GM21619 (cell line): Measurements from ENCODE around the gene HSBP1L1.

Source experiments
- ATAC-seq: cut with Tn5 transposase; IDR thresholded peaks from one replicate; pipeline ENCODE4 v1.9.1; 2021; ENCODE audit not compliant: unreplicated experiment

The HSBP1L1 gene

DNA sequence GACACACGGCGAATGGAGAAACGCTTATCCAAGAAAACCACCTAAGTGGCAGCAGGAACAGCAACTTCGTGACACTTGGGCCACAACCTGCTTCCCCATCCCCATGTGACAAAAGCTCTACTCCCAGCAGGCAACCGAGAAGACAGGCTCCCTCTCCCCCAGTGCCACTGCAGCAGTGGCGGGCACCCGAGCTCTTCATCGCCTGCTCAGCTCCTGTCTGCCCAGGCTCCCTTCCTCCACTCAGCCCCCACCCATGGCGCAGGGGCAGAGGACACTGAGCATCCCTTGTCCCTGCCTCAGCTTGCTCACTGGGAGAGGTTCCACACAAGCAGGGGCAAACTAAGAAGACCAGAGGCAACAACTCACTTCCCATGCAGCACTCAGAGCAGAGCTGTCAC lies 35.9 kb upstream of the HSBP1L1 start:
- no peak for ATAC-seq

DNA sequence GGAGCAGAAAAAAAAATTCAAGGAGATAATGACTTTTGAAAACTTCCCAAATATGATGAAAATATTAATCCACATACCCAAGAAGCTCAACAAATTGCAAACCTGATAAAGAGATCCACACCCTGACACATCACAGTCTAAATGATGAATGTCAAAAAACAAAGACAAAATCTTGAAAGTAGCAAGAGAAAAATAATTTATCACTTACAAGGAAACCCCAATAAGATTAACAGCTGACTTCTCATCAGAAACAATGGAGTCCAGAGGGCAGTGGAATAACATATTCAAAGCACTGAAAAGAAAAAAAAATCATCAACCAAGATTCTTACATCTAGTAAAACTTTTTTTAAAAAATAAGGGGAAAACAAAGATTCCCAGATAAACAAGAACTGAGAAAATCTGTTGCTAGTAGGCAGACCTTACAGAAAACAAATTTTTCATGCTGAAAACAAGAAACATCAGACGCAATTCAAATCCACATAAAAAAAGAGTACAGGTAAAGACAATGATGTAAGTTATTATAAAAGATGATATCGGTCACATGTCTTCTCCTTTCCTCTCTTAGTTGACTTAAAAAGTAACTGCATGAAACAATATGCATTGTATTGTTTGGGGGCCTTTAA lies 34.3 kb upstream of the HSBP1L1 start:
- no peak for ATAC-seq

DNA sequence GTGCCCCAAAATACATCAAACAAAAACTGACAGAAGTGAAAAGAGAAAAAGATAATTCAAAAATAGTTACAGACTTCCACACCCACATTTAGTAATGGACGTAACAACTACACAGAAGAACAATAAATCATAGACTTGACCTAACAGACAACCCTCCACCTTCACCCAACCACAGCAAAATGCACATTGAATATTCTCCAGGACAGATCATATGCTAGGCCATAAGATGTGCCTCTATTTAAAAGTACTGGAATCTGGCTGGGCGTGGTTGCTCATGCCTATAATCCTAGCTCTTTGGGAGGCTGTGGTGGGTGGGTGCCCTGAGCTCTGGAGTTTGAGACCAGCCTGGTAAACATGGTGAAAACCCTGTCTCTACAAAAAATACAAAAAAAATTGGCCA lies 33.0 kb upstream of the HSBP1L1 start:
- ATAC-seq = no peak

DNA sequence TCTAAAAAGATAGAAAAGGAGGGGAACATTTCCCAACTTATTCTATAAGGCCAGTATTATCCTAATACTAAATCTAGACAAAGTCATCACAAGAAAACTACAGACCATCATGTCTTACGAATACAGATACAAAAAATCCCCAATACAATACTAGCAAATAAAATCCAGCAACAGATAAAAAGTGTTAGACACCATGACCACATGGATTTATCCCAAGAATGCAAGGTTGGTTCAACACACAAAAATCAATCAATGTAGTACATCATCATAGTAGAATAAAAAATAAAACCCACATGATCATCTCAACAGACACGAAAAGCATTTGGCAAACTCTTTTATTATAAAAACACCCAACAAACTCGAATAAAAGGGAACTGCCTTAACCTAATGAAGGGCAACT lies 31.5 kb upstream of the HSBP1L1 start:
- no peak for ATAC-seq

DNA sequence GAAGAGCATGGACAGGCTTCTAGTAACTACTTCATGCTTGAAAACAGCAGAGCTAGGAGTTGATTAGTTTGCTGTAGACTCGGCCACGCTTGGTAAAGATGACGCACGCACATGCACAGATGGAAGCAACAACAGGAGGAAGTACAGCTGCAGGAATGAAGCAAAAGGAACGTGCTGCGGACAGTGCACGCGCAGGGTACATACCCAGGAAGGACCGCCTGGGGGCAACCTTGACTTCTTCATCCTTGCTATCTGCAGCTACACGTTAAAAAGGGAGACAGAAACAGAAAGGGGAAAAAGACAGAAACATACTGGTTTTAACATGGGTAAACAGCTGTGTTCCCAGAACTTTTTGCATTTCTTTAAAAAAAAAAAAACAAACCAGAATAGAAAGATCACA lies 30.7 kb upstream of the HSBP1L1 start:
- no peak for ATAC-seq

DNA sequence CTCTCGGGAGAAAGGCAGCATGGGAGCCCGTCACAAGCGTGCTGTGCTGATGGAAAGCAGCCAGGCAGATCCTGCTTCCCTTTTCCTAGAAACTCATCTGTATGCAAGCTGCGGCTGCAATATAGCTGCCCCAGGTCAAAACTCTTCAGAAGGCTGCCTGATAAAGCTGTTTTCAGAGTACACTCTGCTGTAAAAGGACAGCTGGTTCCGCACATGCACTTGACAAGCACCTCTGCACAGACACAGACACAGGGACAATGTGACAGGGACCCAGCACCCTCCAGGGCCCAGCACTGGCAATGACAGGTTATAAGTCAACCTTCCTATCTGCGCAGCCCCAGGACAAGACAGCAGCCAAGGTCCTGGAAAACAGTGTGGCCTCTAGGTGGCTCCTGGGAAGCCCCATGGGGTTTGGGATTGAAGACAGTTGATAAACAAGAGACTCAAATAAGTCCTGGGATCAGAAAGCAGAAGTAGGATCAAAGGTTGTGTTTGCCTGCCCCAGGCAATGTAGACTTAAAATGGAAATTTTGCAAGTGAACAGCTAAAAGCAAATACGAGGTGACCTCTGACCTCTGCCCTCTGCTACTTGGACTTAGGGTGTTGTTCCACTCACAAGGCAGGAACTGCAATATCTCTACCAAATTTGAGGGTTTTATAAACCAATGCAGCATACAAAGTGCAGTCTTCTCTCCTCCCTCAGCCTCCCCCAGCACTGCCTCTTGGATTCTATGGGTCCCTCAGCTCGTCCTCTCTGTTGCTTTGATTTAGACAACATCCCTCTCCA lies 29.9 kb upstream of the HSBP1L1 start:
- ATAC-seq = no peak

DNA sequence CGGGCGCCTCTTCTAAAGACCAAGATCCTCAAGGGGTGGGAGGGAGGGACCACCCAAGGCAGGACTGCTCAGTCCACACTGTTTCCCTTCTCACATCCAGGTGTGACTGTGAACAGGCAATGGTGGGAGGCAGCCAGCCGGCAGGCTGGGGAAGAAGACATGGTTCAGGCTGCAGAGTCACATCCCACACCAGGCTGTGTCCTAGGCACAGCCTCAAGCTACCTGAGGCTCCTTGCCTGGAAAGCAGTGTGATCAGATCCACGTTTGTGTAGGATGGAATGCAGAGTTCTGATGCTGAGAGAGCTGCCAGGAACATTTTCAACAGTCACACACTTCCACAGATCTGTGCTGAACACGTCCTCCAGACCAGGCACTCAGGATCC lies 29.4 kb upstream of the HSBP1L1 start:
- no peak for ATAC-seq

DNA sequence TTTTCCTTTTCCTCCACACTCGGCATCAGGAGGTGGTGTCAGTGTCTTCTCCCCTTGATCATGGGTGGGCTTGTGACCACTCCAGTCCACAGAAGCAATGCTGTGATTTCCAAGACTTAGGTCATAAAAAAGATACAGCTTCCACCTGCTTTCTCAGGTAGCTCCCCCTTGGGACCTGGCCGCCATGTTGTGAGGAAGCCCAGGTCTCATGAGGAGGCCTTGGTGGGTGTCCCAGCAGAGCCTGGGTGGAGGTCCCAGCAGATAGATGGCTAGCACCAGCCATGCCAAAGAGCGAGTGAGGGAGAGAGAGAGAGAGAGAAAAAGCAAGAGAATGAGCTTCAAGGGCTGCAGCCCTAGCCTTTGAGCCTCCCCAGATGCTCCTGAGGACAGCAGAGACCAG lies 28.9 kb upstream of the HSBP1L1 start:
- ATAC-seq = no peak

DNA sequence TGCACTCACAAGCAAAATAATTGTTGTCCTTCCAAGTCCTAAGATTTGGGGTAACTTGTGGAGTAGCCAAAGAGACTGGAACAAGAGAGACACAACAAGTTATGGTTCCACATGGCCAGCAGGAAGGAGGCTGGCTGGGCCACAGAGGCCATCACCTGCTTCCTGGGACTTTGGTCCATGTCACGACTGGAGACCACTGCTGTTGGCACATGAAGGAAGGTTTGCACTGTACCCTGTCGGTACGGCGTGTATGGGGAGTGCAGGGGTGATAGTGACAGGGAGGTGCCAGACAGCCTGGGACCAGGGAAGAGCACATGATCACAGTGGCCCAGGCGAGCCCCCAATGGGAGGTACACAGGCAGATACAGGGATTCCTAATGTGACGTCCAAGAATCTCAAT lies 28.5 kb upstream of the HSBP1L1 start:
- ATAC-seq = no peak

DNA sequence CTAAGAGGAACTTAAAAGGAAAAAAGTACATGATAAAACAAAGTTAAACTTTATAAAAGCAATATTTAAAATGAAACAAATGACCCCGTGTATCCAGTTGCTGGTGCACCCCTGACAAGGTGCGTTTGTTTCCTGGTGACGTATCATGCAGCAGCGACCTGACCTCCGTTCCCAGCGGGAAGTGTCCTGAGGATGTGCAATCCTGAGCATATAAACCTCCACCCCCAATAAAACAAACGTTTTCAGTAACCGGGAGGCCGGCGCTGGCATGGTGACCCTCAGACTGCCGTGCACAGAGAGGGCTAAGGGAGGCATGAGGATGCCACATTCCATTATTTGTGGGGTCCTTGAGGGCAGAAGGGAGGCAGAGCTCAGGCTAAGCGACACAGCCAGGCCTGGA lies 27.8 kb upstream of the HSBP1L1 start:
- no peak for ATAC-seq

DNA sequence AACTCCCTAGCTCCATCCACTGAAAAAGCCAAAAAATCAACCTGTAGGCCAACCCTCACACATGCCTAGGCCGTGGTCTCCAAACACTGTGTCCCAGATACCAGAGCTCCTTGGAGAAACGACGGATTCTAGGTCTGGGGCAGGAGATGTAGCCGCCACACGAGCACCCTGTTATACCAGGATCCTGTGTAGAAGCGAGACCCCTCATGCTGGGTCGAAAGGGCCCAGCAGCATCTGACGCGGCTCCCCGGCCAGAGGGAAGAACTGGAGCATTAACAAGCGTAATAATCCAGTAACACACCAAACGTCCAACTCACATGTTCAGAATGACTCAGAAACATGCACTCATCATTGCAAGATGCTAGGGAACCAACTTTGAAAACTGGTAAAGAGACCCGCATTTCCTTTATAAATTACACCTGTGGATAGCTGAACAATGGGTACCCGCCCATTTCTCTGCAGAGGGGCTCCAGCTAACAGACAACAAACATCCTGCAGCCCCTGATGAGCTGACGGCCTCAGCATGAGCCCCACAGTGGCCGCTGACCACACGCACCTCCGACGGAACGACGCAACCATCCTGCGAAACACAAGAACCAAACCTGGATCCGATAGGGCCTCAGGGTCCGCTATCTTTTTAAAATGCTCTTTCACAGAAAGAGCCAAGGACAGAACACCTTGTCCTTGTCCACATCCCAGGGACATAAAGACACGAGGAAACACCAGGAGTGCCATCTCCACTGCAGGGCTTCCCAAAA lies 27.2 kb upstream of the HSBP1L1 start:
- no peak for ATAC-seq

DNA sequence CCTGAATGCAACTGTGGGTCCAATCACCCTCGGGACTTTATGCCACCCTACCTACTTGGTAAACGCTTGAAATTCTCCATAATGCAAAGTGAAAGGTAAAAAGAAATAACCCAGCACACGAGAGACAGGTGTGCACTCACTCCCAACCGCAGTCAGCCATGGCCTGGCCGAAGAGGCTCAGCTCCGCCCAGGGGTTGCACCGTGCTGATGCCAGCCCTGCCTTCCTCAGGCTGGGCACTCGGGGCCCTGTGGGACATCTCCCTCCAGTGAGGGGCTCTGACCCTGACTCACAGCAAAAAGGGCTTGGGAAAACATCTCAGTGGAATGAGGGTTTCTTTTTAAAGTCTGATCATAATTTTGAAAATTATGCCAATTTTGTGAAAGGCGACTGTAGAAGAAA lies 26.2 kb upstream of the HSBP1L1 start:
- ATAC-seq = no peak

DNA sequence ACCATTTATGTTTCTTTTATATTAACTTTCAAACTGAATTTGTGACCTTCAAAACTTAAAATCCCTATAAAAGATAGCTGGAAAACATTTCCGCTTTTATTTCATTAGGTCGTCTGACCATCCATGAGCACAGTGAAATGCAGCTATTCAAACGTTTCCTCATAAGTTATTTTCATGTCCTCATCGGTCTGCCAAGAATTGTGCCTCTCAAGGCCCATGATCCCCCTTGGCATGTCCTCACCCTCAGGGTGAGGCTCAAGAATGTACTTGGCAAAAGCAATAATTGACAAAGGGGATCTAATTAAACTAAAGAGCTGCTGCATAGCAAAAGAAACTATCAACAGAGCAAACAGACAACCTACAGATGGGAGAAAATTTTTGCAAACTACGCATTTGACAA lies 25.3 kb upstream of the HSBP1L1 start:
- ATAC-seq = no peak

DNA sequence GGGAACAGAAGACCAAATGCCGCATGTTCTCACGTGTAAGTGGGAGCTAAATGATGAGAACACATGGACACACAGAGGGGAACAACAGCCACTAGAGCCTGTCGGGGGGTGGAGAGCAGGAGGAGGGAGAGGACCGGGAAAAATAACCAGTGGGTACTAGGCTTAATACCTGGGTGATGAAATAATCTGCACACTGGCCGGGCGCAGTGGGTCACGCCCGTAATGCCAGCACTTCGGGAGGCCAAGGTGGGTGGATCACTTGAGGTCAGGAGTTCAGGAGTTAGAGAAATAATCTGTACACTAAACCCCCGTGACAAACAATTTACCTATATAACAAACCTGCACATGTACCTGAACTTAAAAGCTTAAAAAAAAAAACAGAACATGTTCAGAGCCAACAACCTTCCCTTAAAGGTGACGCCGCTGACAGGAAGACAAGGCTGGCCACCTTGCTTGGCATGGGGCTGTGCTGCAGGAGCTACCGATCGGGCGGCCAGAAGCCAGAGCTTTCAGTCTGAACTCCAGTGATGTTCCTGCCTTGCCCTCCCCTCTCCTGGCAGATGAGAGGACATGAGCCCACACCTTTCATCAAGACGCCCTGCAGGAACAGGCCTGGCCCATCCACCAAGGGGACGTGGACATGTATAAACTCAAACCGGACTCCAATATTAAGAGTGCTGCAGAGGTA lies 24.2 kb upstream of the HSBP1L1 start:
- no peak for ATAC-seq

DNA sequence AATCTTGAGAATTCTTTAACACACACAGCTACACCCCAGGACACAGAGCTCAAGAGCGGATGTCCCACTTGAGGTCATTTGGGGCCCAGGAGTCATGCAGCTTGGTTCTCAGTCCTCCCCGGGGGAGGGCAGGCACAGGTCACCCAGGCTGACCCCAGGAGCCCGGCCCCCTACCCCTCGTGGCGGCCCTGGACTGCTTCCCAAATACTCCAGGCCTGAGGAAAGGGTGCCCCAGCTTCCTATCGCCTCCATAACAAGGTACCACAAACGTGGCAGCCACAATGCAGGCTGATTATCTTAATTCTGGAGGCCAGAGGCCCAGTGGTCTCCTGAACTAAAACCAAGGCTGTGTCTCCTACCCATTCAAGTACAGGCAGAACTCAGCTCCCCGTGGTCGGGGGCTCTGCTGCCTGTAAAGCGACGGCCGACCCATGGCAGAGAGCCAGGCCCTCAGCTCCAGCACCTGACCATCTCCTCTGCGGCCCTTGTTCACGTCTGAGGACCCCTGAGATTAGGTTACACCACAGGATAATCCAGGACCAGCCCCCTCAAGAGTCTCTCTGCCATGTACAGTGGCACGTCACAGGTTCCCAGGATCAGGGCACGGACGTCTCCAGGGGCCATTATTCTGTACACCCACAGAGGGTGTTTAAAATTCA lies 23.5 kb upstream of the HSBP1L1 start:
- no peak for ATAC-seq

DNA sequence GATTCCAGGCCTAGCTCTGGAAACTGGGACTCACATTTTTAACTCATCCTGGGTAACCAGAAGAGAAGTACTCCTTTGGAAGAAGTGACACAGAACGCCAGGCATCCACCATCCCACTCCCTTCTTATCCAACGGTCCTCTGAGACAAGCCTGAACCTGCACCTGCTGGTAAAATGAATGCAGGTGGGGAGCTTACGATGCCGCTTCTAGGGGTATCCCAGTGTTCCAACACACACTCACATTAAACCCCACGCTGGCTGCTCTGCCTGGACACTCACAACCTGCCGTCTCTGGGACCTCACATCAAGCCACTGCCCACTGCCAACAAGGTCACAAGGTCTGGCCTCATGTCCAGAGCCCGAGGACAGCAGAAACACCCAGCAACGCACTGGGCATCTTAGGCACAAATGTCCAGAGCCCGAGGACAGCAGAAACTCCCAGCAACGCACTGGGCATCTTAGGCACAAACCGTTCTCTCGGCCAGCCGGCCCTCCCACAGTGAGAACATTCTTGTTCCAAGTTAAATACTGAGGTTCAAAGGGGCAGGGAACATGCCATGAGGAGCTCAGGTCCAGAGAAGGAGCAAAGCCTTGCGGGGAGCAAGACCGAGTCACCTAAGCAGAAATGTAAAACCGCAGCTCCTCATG lies 22.8 kb upstream of the HSBP1L1 start:
- ATAC-seq = no peak

DNA sequence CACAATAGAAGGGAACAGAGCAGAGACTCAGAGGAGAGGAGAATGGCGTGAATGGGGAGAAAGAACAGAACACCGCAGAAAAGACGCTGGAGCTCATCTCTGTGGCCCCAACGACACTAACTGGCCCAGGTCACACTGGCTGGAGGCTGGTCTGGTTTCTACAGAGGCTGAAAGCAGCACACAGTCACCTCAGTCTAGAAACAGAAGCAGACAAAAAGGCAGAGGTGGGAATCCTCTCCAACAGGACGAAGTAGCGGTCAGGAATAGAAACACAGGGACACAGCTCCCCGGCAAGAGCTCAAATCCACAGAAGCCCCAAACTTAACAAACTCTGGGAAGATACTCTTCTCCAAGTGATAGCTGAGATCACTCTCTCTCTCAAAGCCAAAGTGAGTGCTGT lies 22.2 kb upstream of the HSBP1L1 start:
- no peak for ATAC-seq

DNA sequence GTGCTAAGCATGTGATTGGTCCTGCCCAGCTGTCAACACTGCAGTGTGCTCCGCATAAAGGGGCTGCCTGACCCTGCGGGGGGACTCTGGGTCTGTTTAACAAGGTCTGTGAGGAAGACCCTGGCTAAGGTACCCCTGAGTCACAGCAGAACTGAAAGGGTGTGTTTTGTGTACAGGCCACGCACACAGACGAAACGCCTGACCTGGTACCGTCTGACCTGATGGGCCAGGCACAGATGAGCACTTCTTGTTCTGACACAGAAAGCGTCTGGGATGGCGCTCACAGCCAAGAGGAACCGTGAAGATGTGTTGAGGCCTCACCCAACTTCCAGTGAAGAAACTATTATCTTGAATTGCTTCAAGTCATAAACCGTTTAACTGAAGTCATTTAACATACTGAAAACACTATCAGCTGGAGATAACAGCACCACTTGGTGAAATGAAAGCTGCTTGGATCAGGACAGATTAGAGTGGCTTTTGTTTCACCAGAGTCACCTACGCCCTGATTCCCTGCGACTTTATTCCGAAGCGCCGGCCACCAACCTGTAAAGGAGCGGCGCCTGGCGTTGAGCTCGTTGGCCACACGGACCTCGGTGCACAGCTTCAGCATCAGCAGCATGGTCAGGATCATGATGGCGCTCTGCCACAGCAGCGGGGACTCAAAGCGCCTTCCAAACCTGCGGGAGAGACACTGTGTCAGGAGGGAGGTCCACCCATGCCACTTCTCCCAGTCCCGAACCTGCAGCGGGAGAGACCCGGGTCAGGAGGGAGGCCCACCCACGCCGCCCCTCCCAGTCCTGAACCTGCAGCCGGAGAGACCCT lies 21.4 kb upstream of the HSBP1L1 start:
- no peak for ATAC-seq

DNA sequence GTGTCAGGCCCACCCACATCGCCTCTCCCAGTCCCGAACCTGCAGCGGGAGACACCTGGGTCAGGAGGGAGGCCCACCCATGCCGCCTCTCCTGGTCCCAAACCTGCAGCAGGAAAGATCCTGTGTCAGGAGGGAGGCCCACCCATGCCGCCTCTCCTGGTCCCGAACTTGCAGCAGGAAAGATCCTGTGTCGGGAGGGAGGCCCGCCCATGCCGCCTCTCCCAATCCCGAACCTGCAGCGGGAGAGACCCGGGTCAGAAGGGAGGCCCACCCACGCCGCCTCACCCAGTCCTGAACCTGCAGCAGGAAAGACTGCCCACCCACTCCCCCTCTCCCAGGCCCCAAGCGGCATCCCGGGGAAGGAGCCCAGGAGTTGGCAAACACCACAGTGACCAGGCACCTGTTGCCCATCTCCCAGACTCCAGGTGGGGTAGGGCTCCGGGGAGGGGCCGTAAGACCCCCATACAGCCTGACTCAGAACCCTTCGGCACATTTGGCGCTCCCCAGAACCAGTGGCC lies 20.8 kb upstream of the HSBP1L1 start:
- ATAC-seq = no peak
